ENCODE measurements around the gene FAM199X. TPM values are rescaled to one million over a fixed set of nuclear protein-coding genes. Genes with fewer than 3 reads are reported as not detected.
A peak's percentile ranks its signal among the peaks of the same experiment; 100 is the strongest.

FAM199X gene
- total RNA-seq, 1 experiment from 2014 or later = 12.1 TPM

DNA sequence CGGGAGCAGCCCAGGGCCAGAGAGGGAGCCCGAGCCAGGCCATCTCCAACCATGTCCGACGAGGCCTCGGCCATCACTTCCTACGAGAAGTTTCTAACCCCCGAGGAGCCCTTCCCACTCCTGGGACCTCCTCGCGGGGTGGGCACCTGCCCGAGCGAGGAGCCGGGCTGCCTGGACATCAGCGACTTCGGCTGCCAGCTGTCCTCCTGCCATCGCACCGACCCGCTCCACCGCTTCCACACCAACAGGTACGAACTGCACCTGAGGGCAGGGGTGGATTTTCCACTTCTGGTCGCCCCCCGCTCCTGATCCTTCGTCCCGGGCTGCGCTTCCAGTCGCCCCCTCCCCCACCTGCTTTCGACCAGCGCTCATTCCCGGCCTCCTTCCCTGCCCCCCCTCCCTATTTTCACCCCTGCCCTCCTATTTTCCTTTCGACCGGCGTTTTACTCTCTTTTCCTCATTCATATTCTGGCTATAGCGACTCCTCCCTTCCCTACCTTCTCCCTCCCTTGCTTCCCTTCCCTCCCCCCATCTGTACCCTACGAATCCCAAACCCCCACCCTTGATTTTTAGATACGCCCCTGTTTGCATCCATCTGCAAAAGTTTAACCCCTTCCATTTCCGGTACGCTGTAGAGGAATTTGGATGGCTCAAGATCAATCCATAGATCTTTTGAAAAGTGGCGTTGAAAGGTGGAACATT, 633 bp downstream of the FAM199X start:
- no peak overlapping the region for H2AK5ac ChIP-seq (ENCODE audit: insufficient read length, low read length)
- no peak overlapping the region for H4K91ac ChIP-seq (ENCODE audit: insufficient read length, low read depth, low read length)
- peaks cover 6% of the 10 kb centered on the region for H3K9me3 ChIP-seq (ENCODE audit: control insufficient read depth, low read depth, low read length)
- H3K27me3 Mint-ChIP-seq (ENCODE audit: low read depth) = no peaks in the 10 kb centered on the region; the same call in 1 of the 2 replicates
- peak overlapping the region; percentile 72 to 89 for H3K4me3 Mint-ChIP-seq
- no peak for TF ChIP-seq CTCF (conservative IDR thresholded peaks at IDR 0.05)
- H3K18ac ChIP-seq (ENCODE audit: insufficient read length, low read depth, low read length) = no peak overlapping the region
- H2BK120ac ChIP-seq (ENCODE audit: low read depth, low read length, poor library complexity, severe bottlenecking) = no peak overlapping the region
- peaks cover 9 to 18% of the 10 kb centered on the region in 2 experiments; a peak in 3 of 4 replicates for H3K4me1 Mint-ChIP-seq
- H2BK15ac ChIP-seq (ENCODE audit: low read depth, low read length) = no peak overlapping the region; the same call in 1 of the 2 replicates
- H2BK5ac ChIP-seq (ENCODE audit: insufficient read length, low read length) = no peak overlapping the region
- H3K36me3 Mint-ChIP-seq (ENCODE audit: insufficient read depth in 1 of 3, low read depth in 3 of 3) = peaks cover 0 to 7% (median 6%) of the 10 kb centered on the region in 3 experiments; a peak in 3 of 7 replicates
- no peaks in the 10 kb centered on the region for H3K27me3 ChIP-seq (ENCODE audit: insufficient read depth, low read length)
- H4K5ac ChIP-seq (ENCODE audit: insufficient read length, low read depth, low read length) = no peak overlapping the region
- no peaks in the 10 kb centered on the region for H4K20me1 ChIP-seq (ENCODE audit: control insufficient read depth, insufficient read depth, insufficient read length)
- no peak overlapping the region for H3K56ac ChIP-seq (ENCODE audit: insufficient read length, low read depth, low read length)
- H3K4me2 ChIP-seq (ENCODE audit: insufficient read depth, insufficient read length, low read length) = peak overlapping the region; percentile 62
- no peaks in the 10 kb centered on the region for H3K4me1 ChIP-seq (ENCODE audit: insufficient read depth, low read length)
- H3K14ac ChIP-seq (ENCODE audit: insufficient read depth, low read length) = no peak overlapping the region
- no peak overlapping the region for H2BK20ac ChIP-seq (ENCODE audit: low read depth, low read length, poor library complexity, severe bottlenecking)
- H2BK12ac ChIP-seq (ENCODE audit: insufficient read length, low read depth, low read length) = no peak overlapping the region
- no peak overlapping the region for H3K27ac Mint-ChIP-seq
- peaks cover 4% of the 10 kb centered on the region for H3K23me2 ChIP-seq (ENCODE audit: insufficient read length, low read depth, low read length, poor library complexity, severe bottlenecking)
- no peak overlapping the region for H4K8ac ChIP-seq (replicated peaks; ENCODE audit: insufficient read length, low read depth, low read length)
- H3T11ph ChIP-seq (ENCODE audit: low read length) = no peak overlapping the region
- H3K4ac ChIP-seq (ENCODE audit: low read depth, low read length) = no peak overlapping the region
- no peaks in the 10 kb centered on the region for H3K79me1 ChIP-seq (ENCODE audit: insufficient read depth, low read depth, low read length, poor library complexity, severe bottlenecking)
- peak overlapping the region; percentile 53 for H3K9ac ChIP-seq (ENCODE audit: extremely low read depth, insufficient read length, low read length)
- H3K9me3 Mint-ChIP-seq = peaks cover 0 to 66% of the 10 kb centered on the region in 2 experiments; a peak in 2 of 5 replicates
- H3K79me2 ChIP-seq (ENCODE audit: insufficient read depth, low read length) = no peaks in the 10 kb centered on the region; the same call in 1 of the 2 replicates
- no peak overlapping the region for H3K27ac ChIP-seq (ENCODE audit: insufficient read length, low read depth, low read length)
- H2AFZ ChIP-seq (ENCODE audit: low read length) = no peak overlapping the region
- no peak for DNase-seq
- no CpG with 5 or more reads among the region's 37 CpGs for WGBS (ENCODE audit: extremely low coverage, insufficient read length, low lambda C conversion rate)
- H3K23ac ChIP-seq (ENCODE audit: insufficient read length, low read depth, low read length) = no peak overlapping the region

All from H9 (cell line).